ENCODE data around the gene CERS1.
A peak's percentile ranks its signal among the peaks of the same experiment; 100 is the strongest.

The CERS1 gene

DNA sequence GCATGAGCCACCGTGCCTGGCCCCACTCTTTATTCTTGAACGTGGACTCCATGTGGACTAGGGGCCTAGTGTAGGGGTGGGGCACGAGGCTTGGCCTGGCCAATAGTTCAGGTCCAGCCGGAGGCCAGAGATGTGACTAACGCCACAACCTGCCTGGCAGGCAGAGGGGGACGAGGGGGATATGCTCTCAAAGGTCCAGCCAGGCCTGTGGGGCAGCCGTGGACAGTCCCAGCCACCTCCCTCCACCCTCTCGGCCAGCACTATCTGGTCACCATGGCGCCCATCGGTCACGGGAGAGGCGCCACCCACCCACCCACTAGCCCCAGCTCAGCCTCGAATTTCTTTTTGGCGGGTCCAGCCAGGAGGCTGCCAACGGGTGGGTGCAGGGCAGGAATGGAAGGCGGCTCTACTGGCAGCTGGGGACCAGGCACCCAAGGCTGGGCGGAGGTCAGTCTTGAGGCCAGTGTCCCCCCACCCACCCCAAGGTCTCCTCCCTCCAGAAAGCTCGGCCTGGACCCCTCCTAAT lies 2.2 kb upstream of the CERS1 start:
- no peaks in the 10 kb centered on the region for H3K9me3 Mint-ChIP-seq

DNA sequence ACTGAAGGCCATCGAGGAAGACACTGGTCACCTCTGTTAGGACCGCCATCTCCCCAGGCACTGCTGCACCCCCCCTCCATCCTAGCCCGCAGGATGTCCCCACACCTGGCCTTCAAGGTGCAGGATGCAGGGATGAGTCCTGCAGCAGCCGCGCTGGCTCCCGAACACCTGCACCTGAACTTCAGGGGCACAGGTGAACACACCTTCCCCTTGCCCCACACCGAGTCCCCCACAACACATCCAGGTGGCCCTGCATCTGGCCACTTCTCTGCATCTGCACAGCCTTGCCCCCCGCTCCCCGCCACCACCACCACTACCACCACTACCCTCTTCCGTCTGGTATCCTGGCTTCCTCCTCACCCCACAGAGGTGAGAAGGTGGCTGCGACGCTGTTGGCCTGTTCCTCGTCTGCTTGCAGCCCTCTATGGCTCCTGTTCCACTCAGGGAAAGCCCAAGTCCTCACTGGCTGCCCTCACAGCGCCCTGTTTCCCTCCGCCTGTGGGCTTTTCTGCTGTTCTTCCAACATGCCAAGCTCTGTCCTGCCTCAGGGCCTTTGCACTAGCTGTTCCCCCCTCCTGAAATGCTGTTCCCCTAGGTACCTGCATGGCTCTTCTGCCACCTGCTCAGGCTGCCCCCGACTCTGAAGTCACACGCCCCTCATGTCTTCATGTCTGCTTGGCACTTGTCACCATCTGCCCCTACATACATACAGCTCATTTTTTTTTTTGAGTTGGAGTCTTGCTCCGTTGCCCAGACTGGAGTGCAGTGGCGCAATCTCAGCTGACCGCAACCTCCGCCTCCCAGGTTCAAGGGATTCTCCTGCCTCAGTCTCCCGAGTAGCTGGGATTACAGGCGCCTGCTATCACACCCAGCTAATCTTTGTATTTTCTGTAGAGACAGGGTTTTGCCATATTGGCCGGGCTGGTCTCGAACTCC lies 1.4 kb upstream of the CERS1 start:
- Mint-ChIP-seq H3K27ac (no peak overlapping the region), H3K36me3 (ENCODE audit: low read depth) (peaks cover 6% of the 10 kb centered on the region), H3K4me3 (peak overlapping the region; percentile 9), H3K9me3 (no peaks in the 10 kb centered on the region), H3K4me1 (ENCODE audit: low read depth) (peaks cover 2% of the 10 kb centered on the region), H3K27me3 (ENCODE audit: low read depth) (peaks cover 27% of the 10 kb centered on the region)

More for the DNA sequence above, 2.2 kb upstream of the CERS1 start:
- Mint-ChIP-seq H3K4me3 (no peak overlapping the region), H3K27ac (no peak overlapping the region), H3K4me1 (ENCODE audit: low read depth) (peaks cover 2% of the 10 kb centered on the region), H3K36me3 (ENCODE audit: low read depth) (peaks cover 6% of the 10 kb centered on the region), H3K27me3 (ENCODE audit: low read depth) (peaks cover 24% of the 10 kb centered on the region)

DNA sequence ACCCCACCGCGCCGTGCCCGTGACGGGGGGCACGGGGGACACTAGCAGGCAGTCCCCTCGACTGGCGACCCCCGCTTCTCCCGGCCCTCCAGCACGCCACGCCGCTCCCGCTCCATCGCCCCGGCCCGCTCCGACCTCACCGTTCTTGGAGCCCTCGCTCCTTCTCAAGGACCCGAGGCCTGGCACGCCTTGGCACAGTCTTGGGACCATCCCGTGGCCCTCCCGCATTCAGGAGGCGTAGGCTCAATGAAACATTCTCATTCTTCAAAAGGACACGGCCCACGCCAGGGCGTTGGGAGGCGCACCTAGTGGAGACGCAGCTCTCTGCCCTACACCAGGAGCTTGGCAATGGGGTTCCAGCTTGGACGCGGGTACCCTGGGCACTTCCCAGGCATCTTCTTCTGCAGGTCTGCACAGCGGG lies 473 bp upstream of the CERS1 start:
- Mint-ChIP-seq H3K4me1 (ENCODE audit: low read depth) (peaks cover 2% of the 10 kb centered on the region), H3K9me3 (no peaks in the 10 kb centered on the region), H3K27me3 (ENCODE audit: low read depth) (peaks cover 27% of the 10 kb centered on the region), H3K27ac (no peak overlapping the region), H3K36me3 (ENCODE audit: low read depth) (peaks cover 6% of the 10 kb centered on the region), H3K4me3 (peak overlapping the region; percentile 64)

DNA sequence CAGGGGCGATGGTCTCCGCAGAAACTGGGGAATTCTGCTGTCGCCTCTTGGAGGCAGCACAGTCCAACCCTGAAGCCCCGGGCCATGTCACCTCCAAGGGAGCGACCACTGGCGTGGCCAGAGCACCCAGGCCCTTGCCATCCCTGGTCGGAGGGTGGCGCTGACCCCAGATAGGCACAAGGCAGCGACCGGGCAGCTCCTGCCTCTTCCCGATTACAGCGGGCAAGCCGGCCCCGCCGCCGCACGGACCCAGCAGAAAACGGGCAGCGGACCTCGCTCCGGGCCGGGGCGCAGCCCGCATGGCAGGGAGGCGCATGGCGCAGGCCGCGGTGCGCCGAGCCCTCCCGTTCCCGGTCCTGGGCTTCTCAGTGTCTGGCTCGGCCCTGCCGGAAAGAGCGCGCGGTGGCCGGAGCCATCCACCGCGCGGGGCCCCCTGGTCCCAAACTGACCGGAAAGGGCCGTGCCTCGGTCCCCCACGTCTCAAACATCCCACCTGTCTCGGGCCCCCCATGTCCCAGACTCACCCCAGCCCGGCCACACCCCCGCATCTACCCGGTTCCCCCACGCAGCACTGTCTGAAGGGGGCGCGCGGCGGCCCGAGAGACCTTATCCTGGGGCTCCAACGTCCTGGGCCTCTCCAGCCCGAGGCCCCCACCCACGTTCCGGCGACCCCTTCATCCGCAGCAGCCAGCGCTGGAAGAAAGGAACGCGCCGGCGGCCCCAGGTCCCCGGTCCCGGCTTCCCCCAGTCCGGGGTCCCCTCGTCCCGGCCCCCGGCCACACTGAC lies 727 bp downstream of the CERS1 start:
- Mint-ChIP-seq H3K4me1 (ENCODE audit: low read depth) (peaks cover 2% of the 10 kb centered on the region), H3K4me3 (no peak overlapping the region), H3K36me3 (ENCODE audit: low read depth) (no peaks in the 10 kb centered on the region)

DNA sequence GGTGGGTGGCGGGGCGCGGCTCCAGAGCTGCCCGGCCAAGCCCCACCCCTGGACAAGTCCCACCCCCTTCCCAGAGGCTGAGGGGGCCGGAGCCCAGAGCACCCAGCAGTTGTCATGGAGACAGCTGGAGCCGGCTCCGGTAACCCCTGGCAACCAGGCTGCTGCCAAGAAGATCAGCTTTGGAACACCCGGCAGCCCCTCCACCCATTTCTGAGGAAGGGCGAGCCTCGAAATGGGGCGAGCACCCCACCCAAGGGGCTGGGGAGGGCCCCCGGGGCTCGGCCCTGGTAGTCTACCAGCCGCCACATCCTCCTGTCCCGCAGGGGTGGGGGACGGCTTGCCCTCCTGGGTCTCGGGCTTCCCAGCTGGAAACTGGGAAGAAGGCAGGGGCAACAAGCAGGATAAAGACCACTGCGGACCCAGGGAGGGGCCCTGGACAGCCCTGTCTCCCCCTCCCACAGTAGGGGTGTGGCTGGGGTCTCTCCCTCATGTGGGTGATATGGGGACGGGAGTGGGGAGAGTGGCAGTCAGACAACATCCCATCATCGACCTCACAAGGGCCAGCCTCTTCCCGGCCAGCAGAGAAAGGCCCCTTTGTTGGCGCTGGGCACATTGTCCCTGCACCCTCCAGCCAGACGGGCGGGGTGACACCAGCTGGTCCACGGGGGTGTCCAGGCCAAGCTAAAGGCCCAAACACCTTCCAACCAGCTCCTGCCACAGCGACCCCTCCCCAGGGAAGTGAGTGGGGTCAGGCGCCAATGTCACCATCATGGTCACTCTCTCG lies 1.5 kb downstream of the CERS1 start:
- Mint-ChIP-seq H3K36me3 (ENCODE audit: low read depth) (no peaks in the 10 kb centered on the region), H3K4me3 (no peak overlapping the region)

More for the DNA sequence above, 727 bp downstream of the CERS1 start:
- Mint-ChIP-seq H3K27ac (no peak overlapping the region), H3K9me3 (no peaks in the 10 kb centered on the region), H3K27me3 (ENCODE audit: low read depth) (peaks cover 27% of the 10 kb centered on the region)

DNA sequence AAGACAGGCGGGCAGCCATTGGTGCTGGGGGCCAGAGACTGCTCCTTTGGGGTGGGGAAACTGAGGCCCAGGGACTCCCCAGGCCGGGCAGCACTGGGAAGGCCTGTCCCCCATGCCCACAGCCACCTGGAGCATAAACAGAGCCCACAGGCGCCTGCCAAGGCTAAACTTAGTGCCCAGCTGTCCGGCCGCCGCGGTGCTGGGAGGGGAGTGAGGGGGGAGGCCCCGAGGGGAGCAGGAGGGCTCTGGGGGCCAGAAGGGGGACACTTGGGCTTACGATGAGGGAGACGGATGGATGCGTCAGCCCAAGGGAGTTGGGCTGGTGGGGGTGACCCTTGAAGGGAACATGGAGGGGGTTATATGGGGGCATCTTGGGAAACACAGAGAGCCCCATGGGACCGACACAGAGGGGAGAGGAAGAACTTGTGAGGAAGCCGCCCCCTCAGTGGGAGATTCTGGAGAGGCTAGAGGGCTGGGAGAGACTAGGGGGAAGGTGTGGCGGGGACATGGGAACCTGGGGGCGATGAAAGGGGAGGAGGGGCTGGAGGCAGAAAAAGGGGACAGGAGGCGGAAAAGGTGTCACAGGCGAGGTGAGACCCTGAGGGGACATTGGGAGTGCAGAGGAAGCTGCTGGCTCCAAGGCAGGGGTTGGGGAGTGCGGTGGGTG lies 2.2 kb downstream of the CERS1 start:
- no peaks in the 10 kb centered on the region for H3K9me3 Mint-ChIP-seq
- peaks cover 2% of the 10 kb centered on the region for H3K4me1 Mint-ChIP-seq (ENCODE audit: low read depth)
- H3K27ac Mint-ChIP-seq = no peak overlapping the region
- H3K4me3 Mint-ChIP-seq = no peak overlapping the region
- peaks cover 32% of the 10 kb centered on the region for H3K27me3 Mint-ChIP-seq (ENCODE audit: low read depth)
- no peaks in the 10 kb centered on the region for H3K36me3 Mint-ChIP-seq (ENCODE audit: low read depth)

More for the DNA sequence above, 1.5 kb downstream of the CERS1 start:
- Mint-ChIP-seq H3K27me3 (ENCODE audit: low read depth) (peaks cover 32% of the 10 kb centered on the region), H3K4me1 (ENCODE audit: low read depth) (peaks cover 2% of the 10 kb centered on the region), H3K27ac (no peak overlapping the region), H3K9me3 (no peaks in the 10 kb centered on the region)

DNA sequence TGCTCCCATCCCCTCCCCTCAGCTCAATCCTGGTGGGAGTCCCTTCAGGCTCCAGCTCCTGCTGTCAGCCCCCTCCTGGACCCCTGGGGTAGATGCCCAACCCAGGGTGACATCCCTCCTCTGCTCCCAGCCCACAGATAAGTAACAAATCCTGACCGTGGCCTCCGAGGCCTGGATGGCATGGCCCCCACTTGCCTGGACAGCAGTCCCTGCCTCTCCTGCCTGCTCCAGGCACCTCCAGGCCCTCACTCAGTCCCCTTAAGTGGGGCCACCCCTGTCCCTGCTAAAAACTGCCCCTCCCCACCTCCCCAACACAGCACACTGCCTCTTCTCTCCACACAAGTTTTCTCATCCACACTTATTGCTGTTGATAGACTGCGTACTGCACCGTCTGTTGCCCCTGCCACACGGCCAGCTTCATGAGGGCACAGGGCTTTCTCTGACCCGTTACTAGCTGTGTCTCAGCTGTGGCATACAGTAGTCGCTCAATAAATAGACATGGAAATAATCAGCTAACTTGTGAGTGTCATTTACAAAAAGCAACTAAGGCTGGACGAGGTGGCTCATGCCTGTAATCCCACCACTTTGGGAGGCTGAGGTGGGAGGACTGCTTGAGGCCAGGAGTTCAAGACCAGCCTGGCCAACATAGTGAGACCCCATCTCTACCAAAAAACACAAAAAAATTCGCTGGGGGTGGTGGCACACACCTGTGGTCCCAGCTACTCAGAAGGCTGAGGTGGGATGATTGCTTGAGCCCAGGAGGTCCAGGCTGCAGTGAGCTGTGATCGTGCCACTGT lies 5.8 kb downstream of the CERS1 start:
- Mint-ChIP-seq H3K36me3 (ENCODE audit: low read depth) (no peaks in the 10 kb centered on the region), H3K9me3 (no peaks in the 10 kb centered on the region), H3K4me3 (no peak overlapping the region), H3K27me3 (ENCODE audit: low read depth) (peaks cover 15% of the 10 kb centered on the region), H3K4me1 (ENCODE audit: low read depth) (no peaks in the 10 kb centered on the region), H3K27ac (no peak overlapping the region)

DNA sequence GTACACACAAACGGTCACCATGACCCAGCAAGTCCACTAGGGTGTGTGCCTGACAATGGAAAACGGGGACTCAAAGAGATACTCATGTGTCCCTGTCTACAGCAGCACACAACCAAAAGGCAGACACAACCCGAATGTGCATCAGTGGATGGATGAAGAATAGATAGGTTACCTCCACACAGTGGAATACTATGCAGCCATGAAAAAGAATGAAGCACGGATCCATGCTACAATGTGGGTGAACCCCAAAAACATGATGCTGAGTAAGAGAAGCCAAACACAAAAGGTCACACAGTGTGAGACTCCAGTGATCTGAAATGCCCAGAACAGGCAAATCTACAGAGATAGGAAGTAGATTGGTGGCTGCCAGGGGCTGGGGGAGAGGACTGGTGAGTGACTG lies 9.0 kb downstream of the CERS1 start:
- no peaks in the 10 kb centered on the region for H3K36me3 Mint-ChIP-seq (ENCODE audit: low read depth)
- H3K27me3 Mint-ChIP-seq (ENCODE audit: low read depth) = peaks cover 5% of the 10 kb centered on the region
- no peak overlapping the region for H3K27ac Mint-ChIP-seq
- no peaks in the 10 kb centered on the region for H3K4me1 Mint-ChIP-seq (ENCODE audit: low read depth)
- no peak overlapping the region for H3K4me3 Mint-ChIP-seq
- no peaks in the 10 kb centered on the region for H3K9me3 Mint-ChIP-seq

DNA sequence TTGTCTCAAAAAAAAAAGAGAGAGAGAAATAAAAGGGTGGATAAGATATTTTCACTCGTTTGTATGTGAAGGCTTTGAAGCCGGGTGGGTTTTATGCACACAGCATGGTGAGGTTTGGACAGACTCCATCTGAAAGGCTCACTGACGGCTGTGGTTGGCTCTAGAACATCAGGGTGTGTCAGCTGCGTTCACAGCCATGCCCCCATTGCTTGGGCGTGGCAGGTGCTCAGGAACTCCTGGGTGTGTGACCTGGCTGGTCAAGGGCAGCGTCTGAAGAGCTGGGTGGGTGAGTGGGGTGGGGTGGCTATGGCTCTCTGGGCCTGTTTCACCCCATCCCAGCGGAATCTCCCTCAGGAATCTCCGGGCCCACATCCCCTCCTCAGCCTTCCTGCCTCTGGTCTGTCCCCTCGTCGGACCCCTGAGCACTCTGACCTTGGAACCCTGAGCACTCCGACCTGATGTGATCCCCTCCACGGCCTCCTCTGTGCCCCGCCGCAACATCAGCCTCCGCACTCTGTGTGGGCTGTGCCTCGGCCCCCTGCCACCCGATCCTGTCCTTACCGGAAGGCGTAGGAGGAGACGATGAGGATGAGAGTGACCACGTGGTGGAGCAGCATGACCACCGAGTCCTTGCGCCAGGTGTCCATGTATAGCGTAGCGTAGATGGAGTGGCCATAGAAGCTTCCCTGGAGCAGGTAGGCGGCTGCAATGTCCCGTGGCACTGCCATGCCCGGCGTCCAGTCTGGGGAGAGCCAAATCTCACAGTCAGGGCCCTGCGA lies 12.2 kb downstream of the CERS1 start:
- Mint-ChIP-seq H3K27ac (no peak overlapping the region), H3K36me3 (ENCODE audit: low read depth) (no peaks in the 10 kb centered on the region), H3K27me3 (ENCODE audit: low read depth) (no peaks in the 10 kb centered on the region), H3K4me3 (no peak overlapping the region), H3K4me1 (ENCODE audit: low read depth) (no peaks in the 10 kb centered on the region), H3K9me3 (no peaks in the 10 kb centered on the region)

DNA sequence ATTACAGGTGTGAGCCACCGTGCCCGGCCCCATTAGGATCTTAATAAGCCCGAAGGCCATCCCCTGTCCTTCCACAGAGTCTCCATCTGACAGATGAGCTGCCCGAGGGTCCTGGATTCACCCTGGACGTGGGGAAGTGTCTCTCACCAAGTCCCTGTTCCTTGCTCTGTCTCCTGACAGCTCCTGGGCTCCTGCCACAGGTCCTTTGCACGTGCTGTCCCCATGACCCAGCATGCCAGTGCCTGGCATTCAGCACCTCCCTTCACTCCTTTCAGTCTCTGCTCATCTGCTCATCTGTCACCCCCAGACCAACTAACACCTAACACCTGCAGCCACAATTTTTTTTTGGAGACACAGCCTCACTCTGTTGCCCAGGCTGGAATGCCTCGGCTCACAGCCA lies 14.5 kb downstream of the CERS1 start:
- no peak overlapping the region for H3K4me3 Mint-ChIP-seq
- no peak overlapping the region for H3K27ac Mint-ChIP-seq

DNA sequence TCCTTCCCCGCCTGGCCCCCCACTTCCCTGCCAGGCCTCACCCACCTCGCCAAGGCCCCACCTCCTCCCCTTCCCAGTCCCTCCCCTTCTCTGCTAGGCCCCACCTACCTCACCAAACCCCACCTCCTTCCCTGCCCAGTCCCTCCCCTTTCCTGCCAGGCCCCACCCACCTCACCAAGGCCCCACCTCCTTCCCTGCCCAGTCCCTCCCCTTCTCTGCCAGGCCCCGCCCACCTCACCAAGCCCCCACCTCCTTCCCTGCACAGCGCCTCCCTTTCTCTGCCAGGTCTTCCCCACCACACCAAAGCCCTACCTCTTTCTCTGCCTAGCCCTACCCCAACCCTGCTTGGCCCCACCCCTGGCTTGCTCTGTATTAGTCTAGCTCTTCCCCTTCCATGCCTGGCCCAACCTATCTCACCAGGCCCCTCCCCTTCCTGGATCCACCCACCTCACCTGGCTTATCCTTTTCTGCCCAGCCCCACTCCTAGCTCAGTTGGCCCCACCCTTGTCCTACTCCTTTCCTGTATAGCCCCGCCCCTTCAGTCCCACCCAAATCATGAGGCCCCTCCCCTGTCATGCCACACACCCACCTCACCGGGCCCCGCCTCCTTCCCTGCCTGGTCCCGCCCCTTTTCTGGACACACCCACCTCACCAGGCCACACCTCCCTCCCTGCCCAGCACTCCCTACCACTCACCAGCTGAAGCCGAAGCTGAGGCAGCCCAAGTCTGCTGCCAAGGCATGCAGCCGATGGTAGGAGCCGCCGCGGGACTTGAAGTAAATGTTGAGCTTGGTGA lies 16.2 kb downstream of the CERS1 start:
- H3K27ac Mint-ChIP-seq = no peak overlapping the region
- H3K9me3 Mint-ChIP-seq = no peaks in the 10 kb centered on the region
- no peaks in the 10 kb centered on the region for H3K27me3 Mint-ChIP-seq (ENCODE audit: low read depth)
- no peaks in the 10 kb centered on the region for H3K36me3 Mint-ChIP-seq (ENCODE audit: low read depth)
- H3K4me3 Mint-ChIP-seq = no peak overlapping the region
- H3K4me1 Mint-ChIP-seq (ENCODE audit: low read depth) = no peaks in the 10 kb centered on the region

More for the DNA sequence above, 14.5 kb downstream of the CERS1 start:
- no peaks in the 10 kb centered on the region for H3K4me1 Mint-ChIP-seq (ENCODE audit: low read depth)
- H3K9me3 Mint-ChIP-seq = no peaks in the 10 kb centered on the region
- no peaks in the 10 kb centered on the region for H3K27me3 Mint-ChIP-seq (ENCODE audit: low read depth)
- H3K36me3 Mint-ChIP-seq (ENCODE audit: low read depth) = no peaks in the 10 kb centered on the region
